Stimulated activated CD8-positive, alpha-beta memory T cell treated with anti-CD3 and anti-CD28 coated beads, Interleukin-15, amount 100 ng/mL, for 48 hours (primary cell): ENCODE data around the gene MSL1.

Experiments used
- DNase-seq, 2 donors: peaks; one replicate each; pipeline ENCODE4 v3.0.0-alpha.2; 2020; ENCODE audit warnings: low read depth in 2 of 2

The MSL1 gene

DNA sequence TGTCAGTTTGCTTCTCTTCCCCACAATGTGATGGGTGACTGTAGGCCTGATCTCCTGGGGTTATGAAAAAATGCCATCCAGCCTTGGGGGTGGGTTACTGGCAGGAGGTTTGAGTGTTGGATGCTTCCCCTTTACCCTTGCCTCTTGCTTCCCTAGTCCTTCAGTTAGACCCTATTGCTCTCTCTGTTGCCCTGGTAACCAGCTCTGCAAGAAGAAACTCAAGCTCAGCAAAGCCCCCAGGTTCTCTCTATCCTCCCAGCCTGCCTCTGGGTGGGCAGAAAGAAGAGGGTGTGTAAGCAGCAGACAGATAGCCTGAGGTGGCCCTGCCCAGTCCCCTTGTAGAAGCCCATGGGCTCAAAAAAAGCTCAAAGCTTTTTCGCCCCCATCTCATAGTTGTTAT lies 52.7 kb downstream of the MSL1 start:
- no peak for DNase-seq

DNA sequence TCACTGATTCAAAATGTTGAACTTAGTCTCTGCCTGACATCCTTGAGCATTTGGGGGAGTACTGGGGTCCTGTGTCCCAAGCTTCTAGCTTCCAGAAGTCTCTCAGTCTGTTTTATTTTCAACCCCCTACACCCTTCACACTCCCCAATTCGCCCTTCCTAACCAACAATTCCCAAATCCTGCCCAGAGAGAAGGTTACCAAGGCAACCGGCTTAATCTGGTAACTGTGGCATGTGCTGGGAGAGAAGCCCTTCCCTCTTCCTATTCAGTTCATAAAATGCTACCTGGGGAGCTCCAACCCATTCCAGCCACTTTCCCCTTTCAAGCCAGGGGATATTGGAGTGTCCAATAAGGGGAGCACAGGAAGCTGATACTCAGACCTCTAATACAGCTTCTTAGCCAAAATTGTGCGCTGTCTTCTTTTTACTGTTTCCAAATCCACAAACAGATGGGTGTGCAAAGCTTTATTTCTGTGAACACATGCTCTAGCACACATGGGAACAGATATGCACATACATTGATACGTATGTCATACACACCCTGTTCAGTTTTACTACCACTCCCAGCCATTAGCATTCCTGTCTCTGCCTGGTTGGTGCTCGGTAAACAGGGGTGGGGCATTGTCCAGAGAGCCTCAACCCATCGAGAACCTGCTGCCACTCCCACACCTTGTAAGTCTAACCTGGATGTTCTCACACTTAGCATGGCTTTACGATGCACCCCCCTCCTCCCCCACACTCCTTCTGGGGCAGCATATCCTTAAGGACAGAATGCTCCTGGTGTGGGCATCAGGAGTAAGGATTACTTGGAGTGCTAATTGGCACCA lies 54.4 kb downstream of the MSL1 start:
- DNase-seq: no peak

DNA sequence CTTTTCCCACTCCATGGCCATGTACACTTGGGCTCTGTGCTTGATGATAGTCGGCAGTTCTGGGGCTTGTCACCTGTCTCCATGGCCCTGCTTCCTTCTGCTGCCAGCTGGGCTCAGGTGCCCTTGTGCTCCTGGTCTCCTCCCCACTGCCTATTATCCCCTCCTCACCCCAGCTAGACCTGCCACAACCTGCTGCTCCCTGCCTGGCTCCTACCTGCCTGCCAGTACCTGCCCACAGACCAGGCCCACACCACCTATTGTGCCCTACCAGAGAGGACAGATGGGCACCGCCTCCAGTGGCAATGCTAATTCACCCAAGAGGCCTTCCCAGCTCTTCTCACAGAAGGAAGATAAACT lies 55.0 kb downstream of the MSL1 start:
- no peak for DNase-seq

DNA sequence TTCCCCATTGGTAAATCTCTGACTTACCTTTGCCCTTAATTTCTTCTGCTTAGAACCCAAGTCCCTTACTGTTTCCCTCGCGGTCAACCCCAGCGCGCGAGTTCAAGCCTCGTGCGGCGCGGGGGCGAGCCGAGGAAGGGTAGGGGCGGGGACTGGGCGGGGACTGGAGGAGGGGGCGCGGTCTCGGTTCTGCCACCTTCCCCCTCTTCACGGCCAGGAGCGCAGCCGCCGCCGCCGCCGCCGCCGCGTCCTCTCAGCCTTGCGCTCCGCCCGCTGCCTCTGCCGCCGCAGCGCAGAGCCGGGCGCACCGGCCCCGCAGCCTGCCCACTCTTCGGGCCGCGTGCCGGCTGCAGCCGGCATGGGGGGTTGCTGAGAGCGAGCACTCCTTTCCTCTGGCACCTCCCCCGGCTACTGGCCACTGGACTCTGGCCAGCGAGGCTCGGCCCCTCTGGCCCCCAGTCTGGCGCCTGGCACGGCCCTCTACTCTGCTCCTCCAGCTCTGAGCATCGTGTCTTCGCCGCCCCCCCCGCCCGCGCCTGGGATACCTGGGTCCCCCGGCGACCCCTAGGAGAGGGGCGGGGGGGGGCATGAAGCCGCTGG lies 55.6 kb downstream of the MSL1 start, which contains the start of gene RAPGEFL1:
TSS of gene RAPGEFL1 (plus strand) at position 196 of the 600 bp plus-strand sequence. CDS start at position 588, 392 bp downstream.
- DNase-seq: peak; percentile 78 to 84

DNA sequence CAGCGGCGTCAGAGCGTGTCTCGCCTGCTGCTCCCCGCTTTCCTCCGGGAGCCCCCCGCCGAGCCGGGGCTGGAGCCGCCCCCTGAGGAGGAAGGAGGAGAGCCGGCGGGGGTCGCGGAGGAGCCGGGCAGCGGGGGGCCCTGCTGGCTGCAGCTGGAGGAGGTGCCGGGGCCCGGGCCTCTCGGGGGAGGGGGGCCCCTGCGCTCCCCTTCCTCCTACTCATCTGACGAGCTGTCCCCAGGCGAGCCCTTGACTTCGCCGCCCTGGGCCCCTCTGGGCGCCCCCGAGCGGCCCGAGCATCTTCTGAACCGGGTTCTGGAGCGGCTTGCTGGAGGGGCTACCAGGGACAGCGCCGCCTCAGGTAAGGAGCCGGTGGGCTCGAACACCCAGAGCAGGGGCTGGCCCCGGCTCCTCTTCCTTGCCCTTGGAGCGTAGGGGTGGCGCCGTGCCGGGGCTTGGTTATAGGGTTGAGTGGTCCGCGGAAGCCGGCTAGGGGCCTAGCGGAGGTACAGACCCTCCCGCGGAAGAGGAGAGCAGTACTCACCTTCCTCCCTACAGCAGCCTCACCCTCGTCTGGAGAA lies 56.3 kb downstream of the MSL1 start:
- DNase-seq: no peak

DNA sequence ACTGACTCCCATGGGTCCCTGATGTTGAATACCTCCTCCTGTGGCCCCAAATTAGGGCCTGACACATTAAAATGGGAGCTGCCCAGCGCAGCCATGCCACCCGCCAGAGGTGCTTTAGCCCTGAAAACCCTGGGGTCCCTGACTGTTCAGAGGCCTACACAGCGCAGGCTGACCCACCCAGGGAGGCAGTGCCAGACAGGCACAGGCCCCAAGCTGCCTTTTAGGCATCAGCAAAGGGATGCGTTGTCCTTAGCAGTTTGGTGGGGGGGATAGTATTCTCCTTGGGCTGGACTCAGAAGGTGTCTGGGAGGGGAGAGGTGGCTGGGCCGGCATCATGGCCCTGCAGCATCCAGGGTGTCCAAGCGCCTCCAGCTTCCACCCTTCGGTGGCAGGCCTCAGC lies 56.9 kb downstream of the MSL1 start:
- no peak for DNase-seq

DNA sequence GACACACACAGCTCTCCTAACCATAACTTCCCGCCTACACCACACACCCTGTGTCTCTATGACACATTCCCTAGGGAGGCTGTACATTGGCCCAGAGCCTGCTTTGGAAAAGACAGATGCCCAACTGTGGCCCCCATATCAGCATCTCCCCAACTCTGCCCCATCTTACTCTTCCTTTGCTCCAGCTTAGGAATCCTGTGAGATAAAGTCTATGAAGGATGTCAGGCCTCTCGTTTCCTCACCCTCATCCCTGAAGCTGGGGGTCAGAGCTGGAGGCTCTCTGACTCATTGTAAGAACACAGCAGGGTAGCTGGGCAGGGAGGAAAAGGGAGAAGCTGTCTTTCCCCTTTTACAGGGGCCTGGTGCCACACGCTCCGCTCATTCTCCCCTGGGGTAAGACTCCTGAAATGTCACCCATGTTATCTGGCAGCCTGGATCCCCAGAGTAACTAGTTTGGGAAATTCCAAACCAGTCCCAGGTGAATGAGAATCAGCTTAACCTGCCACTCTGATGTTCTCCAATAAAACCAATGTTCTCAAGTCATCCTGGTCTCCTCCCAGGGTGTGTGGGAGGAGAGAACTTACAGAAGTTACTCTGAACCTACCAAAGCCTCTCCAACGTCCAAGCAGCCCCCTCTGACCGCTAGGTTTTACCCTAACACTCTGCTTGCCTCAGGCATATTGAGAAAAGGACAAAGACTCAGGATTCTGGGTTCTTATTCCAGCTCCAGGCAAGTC lies 58.3 kb downstream of the MSL1 start:
- DNase-seq: no peak

DNA sequence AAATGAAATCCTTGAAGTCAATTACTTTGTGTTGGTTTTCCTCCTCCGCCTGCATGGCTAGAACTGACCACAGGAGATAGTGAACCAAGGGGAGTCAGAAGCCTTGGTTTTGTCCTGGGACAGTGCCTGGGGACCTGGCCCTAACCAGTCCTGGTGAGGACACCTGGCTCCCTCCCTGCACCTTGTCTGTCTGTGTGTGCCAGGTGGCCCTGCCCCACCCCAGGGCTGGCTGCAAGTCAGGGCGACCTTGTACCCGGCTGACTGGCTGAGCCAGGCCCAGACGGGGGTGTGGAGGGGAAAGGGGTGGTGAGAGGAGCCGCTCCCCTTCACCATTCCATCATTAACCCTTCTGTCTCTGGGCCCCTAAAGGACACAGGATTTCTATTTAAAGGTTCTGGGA lies 58.9 kb downstream of the MSL1 start:
- DNase-seq: no peak

DNA sequence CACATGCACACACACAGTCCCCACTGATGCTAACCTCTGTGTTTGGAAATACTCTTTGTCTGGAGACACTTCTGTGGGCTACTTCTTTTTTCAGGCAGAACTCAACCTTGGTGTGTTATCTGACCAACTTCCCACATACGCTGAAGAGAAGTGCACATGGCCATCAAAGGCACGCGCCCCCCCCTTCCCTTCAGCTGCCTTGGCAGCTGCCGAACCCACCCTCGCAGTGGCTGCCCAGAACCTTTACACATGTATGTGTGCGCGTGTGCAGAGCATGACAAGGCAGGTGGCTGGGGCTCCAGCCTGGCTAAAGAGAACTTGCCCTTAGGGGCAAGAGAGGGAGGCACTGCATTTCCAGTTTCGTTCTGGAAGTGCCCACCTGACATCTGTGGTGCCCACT lies 59.4 kb downstream of the MSL1 start:
- no peak for DNase-seq

DNA sequence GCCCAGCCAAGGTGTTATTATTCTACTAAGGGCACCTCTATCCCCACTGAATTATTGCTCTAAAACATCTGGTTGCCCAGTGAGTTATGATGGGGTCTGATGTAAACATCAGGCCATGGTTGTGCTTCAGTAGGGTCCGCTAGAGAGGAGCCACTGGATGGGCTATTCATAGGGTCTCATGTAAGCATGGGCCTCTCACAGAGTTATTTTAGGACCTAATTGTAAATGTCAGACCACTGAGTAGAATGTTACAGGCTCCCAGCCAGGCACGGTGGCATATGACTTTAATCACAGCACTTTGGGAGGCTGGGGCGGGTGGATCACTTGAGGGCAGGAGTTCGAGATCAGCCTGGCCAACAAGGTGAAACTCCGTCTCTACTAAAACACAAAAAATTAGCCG lies 60.8 kb downstream of the MSL1 start:
- no peak for DNase-seq
